Liver (tissue), 9 donors: ENCODE measurements around the gene CDH20. TPM values are rescaled to one million over a fixed set of nuclear protein-coding genes. Genes with fewer than 3 reads are reported as not detected.

Experiments
- DNase-seq: peaks from one replicate; pipeline ENCODE4 v3.0.0-alpha.2; 2017; ENCODE audit warnings: low spot score
- H3K27ac ChIP-seq, 2 donors: one replicate each; pipeline ENCODE4 v1.7.0; 2013; ENCODE audit warnings: inconsistent platforms in 2 of 2, low read length in 2 of 2, control low read depth in 1 of 2, low read depth in 1 of 2, mild to moderate bottlenecking in 1 of 2
- H3K27me3 ChIP-seq, 4 donors: one replicate each; pipeline versions ENCODE4 v1.6.1 to v1.7.0; 2013; ENCODE audit warnings: low read length in 3 of 4, inconsistent platforms in 1 of 4, mild to moderate bottlenecking in 1 of 4, moderate library complexity in 1 of 4; ENCODE audit not compliant: control insufficient read depth in 4 of 4, insufficient read depth in 4 of 4
- H3K36me3 ChIP-seq, 4 donors: one replicate each; pipeline versions ENCODE4 v1.6.1 to v1.7.0; 2013; ENCODE audit warnings: low read length in 3 of 4, mild to moderate bottlenecking in 3 of 4, low read depth in 1 of 4, moderate library complexity in 1 of 4; ENCODE audit not compliant: control insufficient read depth in 4 of 4, insufficient read depth in 3 of 4
- H3K4me1 ChIP-seq, 4 donors: one replicate each; pipeline versions ENCODE4 v1.6.1 to v1.7.0; 2013; ENCODE audit warnings: low read length in 3 of 4, mild to moderate bottlenecking in 3 of 4, moderate library complexity in 1 of 4; ENCODE audit not compliant: control insufficient read depth in 4 of 4, insufficient read depth in 4 of 4
- H3K4me3 ChIP-seq, 3 donors: one replicate each; pipeline versions ENCODE4 v1.6.1 to v1.7.0; 2013; ENCODE audit warnings: low read length in 3 of 3, control low read depth in 1 of 3, low read depth in 1 of 3, mild to moderate bottlenecking in 1 of 3
- H3K9ac ChIP-seq, 2 donors: one replicate each; pipeline ENCODE4 v1.7.0; 2013; ENCODE audit warnings: low read length in 2 of 2, mild to moderate bottlenecking in 2 of 2, moderate library complexity in 2 of 2, control low read depth in 1 of 2, low read depth in 1 of 2
- H3K9me3 ChIP-seq, 4 donors: one replicate each; pipeline versions ENCODE4 v1.6.1 to v1.7.0; 2013; ENCODE audit warnings: low read length in 3 of 4; ENCODE audit not compliant: control insufficient read depth in 4 of 4
- ATF3 ChIP-seq: IDR thresholded peaks from 2 replicates; pipeline ENCODE4 v1.6.1; 2016; ENCODE audit warnings: antibody characterized with exemption
- CTCF ChIP-seq: fragments of 150-350 bp; IDR thresholded peaks from 2 replicates; pipeline ENCODE4 v1.5.1; 2017; ENCODE audit warnings: improper control_type of control experiment, low read depth, low read length; ENCODE audit not compliant: missing input control
- EGR1 ChIP-seq, 2 donors: IDR thresholded peaks; 2 replicates each; pipeline ENCODE4 v1.6.1; 2016 to 2018; ENCODE audit warnings: antibody characterized with exemption in 2 of 2, low read depth in 2 of 2
- FOXA1 ChIP-seq: IDR thresholded peaks from 2 replicates; pipeline ENCODE4 v1.6.1; 2016; ENCODE audit warnings: antibody characterized with exemption
- FOXA2 ChIP-seq: IDR thresholded peaks from 2 replicates; pipeline ENCODE4 v1.6.1; 2016; ENCODE audit warnings: antibody characterized with exemption
- GABPA ChIP-seq, 2 donors: IDR thresholded peaks in 1 of 2; conservative IDR thresholded peaks in 1 of 2; 2 replicates each; pipeline ENCODE4 v1.6.1; 2016; ENCODE audit warnings: antibody characterized with exemption in 2 of 2, mild to moderate bottlenecking in 1 of 2, moderate library complexity in 1 of 2
- HNF4A ChIP-seq, 2 donors: conservative IDR thresholded peaks; 2 replicates each; pipeline ENCODE4 v1.6.1; 2016; ENCODE audit warnings: antibody characterized with exemption in 2 of 2, mild to moderate bottlenecking in 2 of 2
- HNF4G ChIP-seq: IDR thresholded peaks from 2 replicates; pipeline ENCODE4 v1.6.1; 2016; ENCODE audit warnings: antibody characterized with exemption
- JUND ChIP-seq, 2 donors: IDR thresholded peaks; 2 replicates each; pipeline ENCODE4 v1.6.1; 2016; ENCODE audit warnings: antibody characterized with exemption in 2 of 2
- MAX ChIP-seq: IDR thresholded peaks from 2 replicates; pipeline ENCODE4 v1.6.1; 2016; ENCODE audit warnings: antibody characterized with exemption
- NR2F2 ChIP-seq: IDR thresholded peaks from 2 replicates; pipeline ENCODE4 v1.6.1; 2016; ENCODE audit warnings: antibody characterized with exemption
- RAD21 ChIP-seq, 2 donors: IDR thresholded peaks; 2 replicates each; pipeline ENCODE4 v1.6.1; 2016; ENCODE audit warnings: antibody characterized with exemption in 2 of 2, mild to moderate bottlenecking in 2 of 2
- REST ChIP-seq: IDR thresholded peaks from 2 replicates; pipeline ENCODE4 v1.6.1; 2016; ENCODE audit warnings: antibody characterized with exemption, mild to moderate bottlenecking
- RXRA ChIP-seq, 2 donors: IDR thresholded peaks; 2 replicates each; pipeline ENCODE4 v1.6.1; 2017 to 2018; ENCODE audit warnings: antibody characterized with exemption in 2 of 2, mild to moderate bottlenecking in 1 of 2
- SP1 ChIP-seq: IDR thresholded peaks from 2 replicates; pipeline ENCODE4 v1.6.1; 2018; ENCODE audit warnings: antibody characterized with exemption, mild to moderate bottlenecking
- TAF1 ChIP-seq: conservative IDR thresholded peaks from 2 replicates; pipeline ENCODE4 v1.6.1; 2016; ENCODE audit warnings: antibody characterized with exemption, mild to moderate bottlenecking
- YY1 ChIP-seq: IDR thresholded peaks from 2 replicates; pipeline ENCODE4 v1.6.1; 2016; ENCODE audit warnings: antibody characterized with exemption, mild to moderate bottlenecking
- ZBTB33 ChIP-seq: IDR thresholded peaks from 2 replicates; pipeline ENCODE4 v1.6.1; 2016; ENCODE audit warnings: antibody characterized with exemption
- WGBS: extraction: QIAGEN DNeasy Blood & Tissue Kit; methylation state at CpG from one replicate; pipeline ENCODE4 v1.1.7; 2013; 5-methylcytosine and 5-hydroxymethylcytosine counted together
- polyA plus RNA-seq, 2 donors: library from polyadenylated mRNA; stranded (reverse) in 1 of 2; unstranded in 1 of 2; fragments of 200-250 nt in 1 of 2; fragments of >200 nt in 1 of 2; fragmentation: Nextera tagmentation in 1 of 2; extraction: Ambion mirVana in 1 of 2; gene quantifications; one replicate each; pipeline versions ENCODE4 v1.2.1 to v1.2.3, GENCODE V29; 2013 to 2015
- total RNA-seq, 2 donors: library from RNA; depleted of rRNA; stranded (reverse); fragments of >200 nt; gene quantifications; one replicate each; pipeline ENCODE4 v1.2.3, GENCODE V29; 2014
- donor health status: healthy.
- donor health status: healthy.
- donor health status: healthy.
- donor health status: healthy.
- donor health status: healthy.

The CDH20 gene
- total and polyA plus RNA-seq, 4 donors = 0.08 to 0.11 (median 0.09) TPM; not detected in 1

GRCh38 chr18:61549889-61550288 is 216.7 kb downstream of the CDH20 start (continued):
- no peak for TF ChIP-seq ATF3

- H3K4me1 ChIP-seq = no peaks in the 10 kb centered on the region
- no peaks in the 10 kb centered on the region for H3K36me3 ChIP-seq
- H3K27me3 ChIP-seq = no peaks in the 10 kb centered on the region
- no peak overlapping the region for H3K4me3 ChIP-seq
- no peak overlapping the region for H3K27ac ChIP-seq
- no peak overlapping the region for H3K9ac ChIP-seq
- TF ChIP-seq NR2F2 (no peak), FOXA2 (no peak), RXRA (IDR thresholded peaks at IDR 0.05) (peak in 1 of 2 donors; percentile 20), CTCF (peak; percentile 87), RAD21 (IDR thresholded peaks at IDR 0.05) (peak; percentile 86 to 91)
- 33% methylated on average over 5 of the region's 5 CpGs for WGBS
- DNase-seq = no peak
- H3K9me3 ChIP-seq = no peaks in the 10 kb centered on the region
Measured at GRCh38 chr18:61551586-61551985, 218.4 kb downstream of the CDH20 start.

- Histone ChIP-seq H3K27ac (no peak overlapping the region), H3K27me3 (no peaks in the 10 kb centered on the region)
- 70% methylated on average over 4 of the region's 4 CpGs for WGBS
Measured at GRCh38 chr18:61553045-61553659, 219.9 kb downstream of the CDH20 start.

More at GRCh38 chr18:61553045-61553659, 219.9 kb downstream of the CDH20 start:
- no peaks in the 10 kb centered on the region for H3K36me3 ChIP-seq
- H3K9me3 ChIP-seq = no peaks in the 10 kb centered on the region
- no peak overlapping the region for H3K4me3 ChIP-seq
- H3K9ac ChIP-seq = no peak overlapping the region
- TF ChIP-seq CTCF (no peak), NR2F2 (no peak), HNF4G (no peak), ATF3 (no peak), FOXA2 (no peak), EGR1 (IDR thresholded peaks at IDR 0.05; ENCODE audit: low read depth in 2 of 2) (no peak), TAF1 (no peak), GABPA (IDR thresholded peaks at IDR 0.05 in 1 of 2, conservative IDR thresholded peaks at IDR 0.05 in 1 of 2) (no peak), YY1 (no peak), MAX (no peak), RXRA (IDR thresholded peaks at IDR 0.05) (no peak), HNF4A (conservative IDR thresholded peaks at IDR 0.05) (no peak), ZBTB33 (no peak), FOXA1 (no peak), SP1 (no peak), JUND (IDR thresholded peaks at IDR 0.05) (no peak), RAD21 (IDR thresholded peaks at IDR 0.05) (no peak), REST (no peak)
- DNase-seq = no peak
- no peaks in the 10 kb centered on the region for H3K4me1 ChIP-seq
